ENCODE results near the gene GNLY.

The GNLY gene

GRCh38 chr2:85730686-85731230 is 36.6 kb downstream of the GNLY start:
- no peak overlapping the region for H3K4me3 ChIP-seq (replicated peaks; ENCODE audit: low read depth, low read length)
- no peak for TF ChIP-seq CTCF (IDR thresholded peaks at IDR 0.05; ENCODE audit: low read length, missing control alignments)
- DNase-seq (ENCODE audit: low read depth): no peak

DNA sequence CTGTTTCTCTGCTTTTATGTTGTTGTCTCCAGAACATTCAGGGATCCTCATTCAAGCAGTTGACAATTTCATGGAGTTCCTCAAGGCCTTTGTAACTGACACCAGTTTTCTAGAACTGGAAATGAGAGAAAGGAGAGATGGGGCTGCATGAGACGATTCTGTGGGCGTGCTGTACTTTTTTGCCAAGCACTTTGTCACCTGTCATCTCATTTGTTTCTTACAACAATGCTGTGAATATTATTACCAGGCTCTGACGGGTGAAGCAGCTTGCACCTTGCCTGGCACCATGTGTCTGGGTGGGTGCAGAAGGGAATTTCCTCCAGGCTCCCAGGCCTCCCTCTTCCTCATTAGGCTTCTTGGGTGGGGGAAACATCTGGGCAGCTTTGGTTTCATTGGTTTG is 37.4 kb downstream of the GNLY start:
- no peak for TF ChIP-seq CTCF (IDR thresholded peaks at IDR 0.05; ENCODE audit: low read length, missing control alignments)
- no peak overlapping the region for H3K4me3 ChIP-seq (replicated peaks; ENCODE audit: low read depth, low read length)
- DNase-seq (ENCODE audit: low read depth): no peak

- no peak overlapping the region for H3K4me3 ChIP-seq (replicated peaks; ENCODE audit: low read depth, low read length)
- DNase-seq (ENCODE audit: low read depth): no peak
- TF ChIP-seq CTCF (IDR thresholded peaks at IDR 0.05; ENCODE audit: low read length, missing control alignments): no peak
Measured at GRCh38 chr2:85732467-85733120, 38.4 kb downstream of the GNLY start.

GRCh38 chr2:85733121-85733960 is 39.2 kb downstream of the GNLY start:
- TF ChIP-seq CTCF (IDR thresholded peaks at IDR 0.05; ENCODE audit: low read length, missing control alignments): no peak
- H3K4me3 ChIP-seq (replicated peaks; ENCODE audit: low read depth, low read length): no peak overlapping the region
- DNase-seq (ENCODE audit: low read depth): no peak

DNA sequence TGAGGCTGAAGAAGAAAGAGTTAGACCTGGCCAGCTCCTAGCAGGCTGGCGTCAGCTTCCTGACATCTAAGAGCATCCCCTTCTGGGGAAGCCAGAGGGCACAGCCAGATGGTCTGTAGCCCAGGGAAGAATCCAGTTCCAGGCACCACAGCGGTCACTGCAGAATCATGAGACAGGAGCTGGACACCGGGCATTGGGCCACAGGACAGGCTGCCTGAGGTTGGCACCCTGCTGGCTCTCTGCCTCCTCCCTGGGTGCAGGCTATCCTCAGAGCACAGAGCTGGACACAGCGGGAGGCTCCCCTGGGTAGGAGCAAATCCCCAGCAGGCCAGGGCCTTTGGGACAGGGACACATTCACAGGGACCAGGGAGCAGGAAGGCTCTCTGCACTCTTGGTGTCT is 39.9 kb downstream of the GNLY start:
- DNase-seq (ENCODE audit: low read depth): no peak
- H3K4me3 ChIP-seq (replicated peaks; ENCODE audit: low read depth, low read length): no peak overlapping the region
- TF ChIP-seq CTCF (IDR thresholded peaks at IDR 0.05; ENCODE audit: low read length, missing control alignments): no peak

GRCh38 chr2:85734942-85735608 is 40.9 kb downstream of the GNLY start:
- peak; percentile 58 for DNase-seq (ENCODE audit: low read depth)
- H3K4me3 ChIP-seq (replicated peaks; ENCODE audit: low read depth, low read length): no peak overlapping the region
- TF ChIP-seq CTCF (IDR thresholded peaks at IDR 0.05; ENCODE audit: low read length, missing control alignments): no peak

Data from fibroblast of pulmonary artery (primary cell).